Osteoblast (primary cell): ENCODE results near the gene GADL1. TPM values are rescaled to one million over a fixed set of nuclear protein-coding genes. Genes with fewer than 3 reads are reported as not detected.

Source experiments
- DNase-seq: peaks from one replicate; pipeline ENCODE4 v3.0.0; 2011; ENCODE audit warnings: low spot score, mixed read lengths; ENCODE audit not compliant: insufficient read length; ENCODE audit errors: missing footprints
- H2AFZ ChIP-seq: 2 replicates; pipeline ENCODE4 v1.6.0; 2011; ENCODE audit warnings: mild to moderate bottlenecking, low read length
- H3K27ac ChIP-seq: 2 replicates; pipeline ENCODE4 v1.5.1; 2011; ENCODE audit warnings: mild to moderate bottlenecking, low read depth, low read length, moderate library complexity
- H3K27me3 ChIP-seq: 2 replicates; pipeline ENCODE4 v1.6.0; 2012; ENCODE audit warnings: mild to moderate bottlenecking, control low read depth, inconsistent platforms, low read length, moderate library complexity; ENCODE audit not compliant: insufficient read depth
- H3K36me3 ChIP-seq: 2 replicates; pipeline ENCODE4 v1.5.1; 2011; ENCODE audit warnings: mild to moderate bottlenecking, low read length, control low read depth, moderate library complexity; ENCODE audit not compliant: insufficient read depth
- H3K4me1 ChIP-seq: 2 replicates; pipeline ENCODE4 v1.5.1; 2011; ENCODE audit warnings: mild to moderate bottlenecking, low read length, control low read depth, moderate library complexity; ENCODE audit not compliant: insufficient read depth
- H3K4me2 ChIP-seq: 2 replicates; pipeline ENCODE4 v1.6.0; 2011; ENCODE audit warnings: mild to moderate bottlenecking, low read length; ENCODE audit not compliant: insufficient read depth
- H3K4me3 ChIP-seq: fragments of 200-600 bp; sonication (generic); 3 replicates; pipeline ENCODE4 v1.5.1; 2012; ENCODE audit warnings: mild to moderate bottlenecking, low read length, inconsistent platforms; ENCODE audit not compliant: insufficient read depth
- H3K79me2 ChIP-seq: 2 replicates; pipeline ENCODE4 v1.6.0; 2012; ENCODE audit warnings: mild to moderate bottlenecking, low read length, control low read depth, inconsistent platforms; ENCODE audit not compliant: insufficient read depth
- H3K9me3 ChIP-seq: 2 replicates; pipeline ENCODE4 v1.5.1; 2011; ENCODE audit warnings: low read depth, low read length, control low read depth
- H4K20me1 ChIP-seq: 2 replicates; pipeline ENCODE4 v1.6.0; 2012; ENCODE audit warnings: mild to moderate bottlenecking, low read length, control low read depth; ENCODE audit not compliant: insufficient read depth
- total RNA-seq: library from RNA; depleted of rRNA; stranded (reverse); fragments of >200 nt; gene quantifications from 2 replicates; pipeline ENCODE4 v1.2.3, GENCODE V29; 2012
- TF ChIP-seq, protein P1 (sequence below): IDR thresholded peaks from 2 replicates; pipeline ENCODE4 v1.5.1; 2011; ENCODE audit warnings: mild to moderate bottlenecking, low read depth, low read length, moderate library complexity; ENCODE audit errors: extremely low read depth

GADL1 gene
- total RNA-seq, 1 donor: not detected

DNA sequence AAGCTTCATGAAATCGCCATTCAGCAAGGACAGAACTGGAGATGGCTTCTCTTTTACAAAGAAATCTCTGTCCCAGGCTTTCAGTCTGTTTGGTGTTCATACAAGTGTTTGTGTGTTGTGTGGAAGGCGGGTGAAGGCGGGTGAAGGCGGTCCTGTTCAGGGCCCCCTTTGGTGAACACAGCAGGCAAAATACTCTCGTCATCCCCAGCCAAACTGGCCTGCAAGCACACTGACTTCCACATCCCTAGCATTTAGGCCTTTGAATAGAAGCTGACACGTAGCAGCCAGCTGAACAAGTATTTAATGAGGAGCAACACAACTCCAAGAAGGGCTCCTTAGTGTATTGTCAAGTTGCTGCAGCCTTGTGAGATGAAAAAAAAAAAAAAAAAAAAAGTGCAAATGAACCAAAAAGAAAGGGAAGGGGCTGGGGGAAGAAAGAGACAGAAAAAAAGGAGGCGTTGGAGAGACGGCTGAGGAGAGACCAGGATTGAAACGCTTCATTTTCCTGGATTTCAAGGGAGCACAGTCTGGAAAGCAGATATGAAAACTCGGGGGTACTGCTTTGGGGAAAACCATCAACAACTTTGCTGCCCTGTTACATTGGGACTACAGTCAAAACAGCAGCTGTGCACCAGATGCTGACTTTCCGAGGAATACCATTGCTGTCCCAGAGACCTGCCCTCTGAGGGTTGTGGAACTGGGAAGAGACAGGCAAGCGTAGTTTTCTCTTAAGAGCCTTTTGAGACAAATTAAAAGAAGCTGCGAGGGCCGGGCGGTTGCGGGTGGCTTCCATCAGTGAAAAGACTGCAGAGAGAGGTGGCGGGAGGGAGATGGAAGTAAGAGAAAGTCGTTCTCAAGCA lies 213.4 kb downstream of the GADL1 start:
- H3K4me3 ChIP-seq: no peak overlapping the region
- H4K20me1 ChIP-seq: no peaks in the 10 kb centered on the region
- no peaks in the 10 kb centered on the region for H3K27me3 ChIP-seq
- H2AFZ ChIP-seq: no peak overlapping the region
- H3K4me1 ChIP-seq: peaks cover 20% of the 10 kb centered on the region
- H3K4me2 ChIP-seq: peak overlapping the region; percentile 6
- H3K9me3 ChIP-seq: no peaks in the 10 kb centered on the region
- no peak for DNase-seq
- peaks cover 38% of the 10 kb centered on the region for H3K36me3 ChIP-seq
- TF ChIP-seq, protein P1, sequence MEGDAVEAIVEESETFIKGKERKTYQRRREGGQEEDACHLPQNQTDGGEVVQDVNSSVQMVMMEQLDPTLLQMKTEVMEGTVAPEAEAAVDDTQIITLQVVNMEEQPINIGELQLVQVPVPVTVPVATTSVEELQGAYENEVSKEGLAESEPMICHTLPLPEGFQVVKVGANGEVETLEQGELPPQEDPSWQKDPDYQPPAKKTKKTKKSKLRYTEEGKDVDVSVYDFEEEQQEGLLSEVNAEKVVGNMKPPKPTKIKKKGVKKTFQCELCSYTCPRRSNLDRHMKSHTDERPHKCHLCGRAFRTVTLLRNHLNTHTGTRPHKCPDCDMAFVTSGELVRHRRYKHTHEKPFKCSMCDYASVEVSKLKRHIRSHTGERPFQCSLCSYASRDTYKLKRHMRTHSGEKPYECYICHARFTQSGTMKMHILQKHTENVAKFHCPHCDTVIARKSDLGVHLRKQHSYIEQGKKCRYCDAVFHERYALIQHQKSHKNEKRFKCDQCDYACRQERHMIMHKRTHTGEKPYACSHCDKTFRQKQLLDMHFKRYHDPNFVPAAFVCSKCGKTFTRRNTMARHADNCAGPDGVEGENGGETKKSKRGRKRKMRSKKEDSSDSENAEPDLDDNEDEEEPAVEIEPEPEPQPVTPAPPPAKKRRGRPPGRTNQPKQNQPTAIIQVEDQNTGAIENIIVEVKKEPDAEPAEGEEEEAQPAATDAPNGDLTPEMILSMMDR: no peak
- peaks cover 41% of the 10 kb centered on the region for H3K79me2 ChIP-seq
- peak overlapping the region; percentile 23 for H3K27ac ChIP-seq

DNA sequence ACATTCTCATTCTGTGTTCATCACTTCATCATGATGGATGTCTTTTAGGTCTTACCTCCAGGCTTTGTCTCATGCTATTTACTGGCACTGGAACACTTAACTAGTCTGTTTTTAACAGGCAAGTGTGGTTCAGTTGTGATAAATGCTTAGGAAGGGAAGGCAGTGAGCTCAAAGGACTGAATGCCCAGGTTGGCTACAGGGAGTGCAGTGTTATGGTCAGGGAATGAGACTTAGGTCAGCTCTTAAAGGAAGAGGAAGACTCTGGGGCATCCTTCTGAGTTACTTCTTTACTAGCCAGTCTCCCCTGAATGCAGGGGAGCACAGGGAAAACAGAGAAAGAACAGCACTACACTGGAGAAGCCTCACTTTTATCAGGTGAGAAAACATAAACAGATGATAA lies 215.4 kb downstream of the GADL1 start:
- TF ChIP-seq, protein P1: no peak
- no peak overlapping the region for H3K4me3 ChIP-seq
- peaks cover 31% of the 10 kb centered on the region for H3K79me2 ChIP-seq
- H3K27ac ChIP-seq: no peak overlapping the region
- H3K4me1 ChIP-seq: peaks cover 20% of the 10 kb centered on the region
- H3K4me2 ChIP-seq: no peak overlapping the region
- no peaks in the 10 kb centered on the region for H3K27me3 ChIP-seq
- DNase-seq: no peak
- no peaks in the 10 kb centered on the region for H3K9me3 ChIP-seq
- no peak overlapping the region for H2AFZ ChIP-seq
- no peaks in the 10 kb centered on the region for H4K20me1 ChIP-seq
- H3K36me3 ChIP-seq: peaks cover 54% of the 10 kb centered on the region

DNA sequence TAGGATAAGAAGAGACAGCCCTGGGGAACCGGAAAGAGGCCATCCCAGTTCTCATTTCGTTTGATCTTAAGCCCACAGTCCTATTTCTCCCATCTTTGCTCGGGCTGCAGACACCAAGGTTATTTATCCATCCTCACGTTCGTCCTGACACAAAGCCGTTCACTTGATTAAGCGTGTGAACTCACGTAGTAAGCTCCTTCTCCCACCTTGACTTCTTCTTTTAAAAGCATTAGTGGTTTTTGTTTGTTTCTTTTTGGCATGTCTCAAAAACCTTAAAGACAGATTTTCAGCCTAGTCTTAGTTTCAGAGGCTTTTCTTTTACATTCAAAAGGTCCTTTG lies 217.1 kb downstream of the GADL1 start:
- Histone ChIP-seq H3K36me3 (peaks cover 63% of the 10 kb centered on the region), H4K20me1 (no peaks in the 10 kb centered on the region), H3K27ac (no peak overlapping the region), H3K4me3 (no peak overlapping the region), H3K4me1 (peaks cover 12% of the 10 kb centered on the region), H3K4me2 (no peak overlapping the region), H2AFZ (no peak overlapping the region), H3K9me3 (no peaks in the 10 kb centered on the region), H3K79me2 (peaks cover 28% of the 10 kb centered on the region), H3K27me3 (no peaks in the 10 kb centered on the region)
- TF ChIP-seq, protein P1: no peak
- DNase-seq: no peak

DNA sequence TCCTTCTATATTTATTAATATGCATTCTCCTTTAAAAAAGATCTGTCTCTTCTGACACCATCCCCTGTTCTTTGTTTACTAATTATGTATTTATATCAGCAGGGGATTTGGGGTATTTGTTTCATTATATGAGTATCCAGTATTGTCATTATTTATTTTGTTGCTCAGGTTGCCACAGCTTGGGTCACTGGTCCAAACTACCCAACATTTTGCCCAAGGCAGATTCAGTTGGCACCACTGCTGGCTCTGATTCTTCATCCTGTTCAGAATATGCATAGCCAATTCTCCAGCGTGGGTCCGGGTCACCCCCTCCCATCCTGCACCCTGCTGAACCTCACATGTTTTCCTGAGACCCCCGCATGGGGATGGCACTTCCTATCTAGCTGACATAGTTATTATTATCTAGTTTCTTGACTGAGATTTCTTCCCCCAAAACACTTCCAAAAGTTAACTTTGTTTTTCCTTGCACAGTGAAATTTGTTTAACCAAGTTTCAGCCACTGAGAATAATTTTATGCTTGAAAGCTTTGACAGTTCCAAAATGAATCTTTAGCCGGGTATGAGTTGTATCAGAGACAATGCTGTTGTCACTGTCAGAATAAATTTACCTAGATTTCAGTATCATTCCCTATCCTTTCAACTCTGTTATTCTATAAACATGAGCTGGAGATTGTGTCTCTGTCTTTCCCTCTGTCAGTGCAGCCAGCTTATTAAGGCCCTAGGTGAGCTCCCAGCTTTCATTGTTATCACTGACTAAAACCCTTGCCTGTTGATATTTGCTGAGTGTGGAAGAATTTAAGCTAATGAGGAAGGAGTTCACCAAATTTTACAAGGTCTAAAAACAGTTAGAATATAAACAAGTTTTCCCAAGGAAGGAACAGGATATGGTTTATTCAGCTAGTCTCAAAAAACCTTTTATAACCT lies 217.8 kb downstream of the GADL1 start:
- peaks cover 70% of the 10 kb centered on the region for H3K36me3 ChIP-seq
- H3K4me1 ChIP-seq: peaks cover 7% of the 10 kb centered on the region

More for the DNA sequence above, 217.8 kb downstream of the GADL1 start:
- Histone ChIP-seq H2AFZ (no peak overlapping the region), H3K27me3 (no peaks in the 10 kb centered on the region), H3K4me3 (no peak overlapping the region), H3K79me2 (peaks cover 34% of the 10 kb centered on the region), H3K27ac (no peak overlapping the region), H3K4me2 (no peak overlapping the region), H4K20me1 (no peaks in the 10 kb centered on the region), H3K9me3 (no peaks in the 10 kb centered on the region)
- TF ChIP-seq, protein P1: no peak
- DNase-seq: no peak
